SK-N-SH (cell line): Measurements from ENCODE around the gene ADCY4.

Source experiments
- CTCF ChIP-seq: fragments of 200-600 bp; sonication (generic); IDR thresholded peaks from 2 replicates; pipeline ENCODE4 v1.6.1; 2017; ENCODE audit warnings: antibody characterized with exemption, mild to moderate bottlenecking, moderate library complexity
- FOXM1 ChIP-seq: IDR thresholded peaks from 2 replicates; pipeline ENCODE4 v1.4.0; 2012; ENCODE audit warnings: low read depth, mild to moderate bottlenecking
- IRF3 ChIP-seq: fragments of 150-350 bp; IDR thresholded peaks from 2 replicates; pipeline ENCODE4 v1.6.1; 2016; ENCODE audit warnings: mild to moderate bottlenecking, low read depth, low read length
- JUND ChIP-seq: IDR thresholded peaks from 2 replicates; pipeline ENCODE4 v1.4.0; 2012
- MAX ChIP-seq: IDR thresholded peaks from 2 replicates; pipeline ENCODE4 v1.4.0; 2012; ENCODE audit warnings: low read depth
- NFIC ChIP-seq: IDR thresholded peaks from 2 replicates; pipeline ENCODE4 v1.4.0; 2012; ENCODE audit warnings: borderline replicate concordance
- POLR2AphosphoS5 ChIP-seq: IDR thresholded peaks from 2 replicates; pipeline ENCODE4 v1.6.1; 2012; ENCODE audit warnings: low read depth, low read length
- RCOR1 ChIP-seq: fragments of 150-350 bp; IDR thresholded peaks from 2 replicates; pipeline ENCODE4 v1.6.1; 2017; ENCODE audit warnings: antibody characterized with exemption, low read length
- RFX5 ChIP-seq: IDR thresholded peaks from 2 replicates; pipeline ENCODE4 v1.6.1; 2012; ENCODE audit warnings: mild to moderate bottlenecking, improper control_type of control experiment, low read length
- SIN3A ChIP-seq: IDR thresholded peaks from 2 replicates; pipeline ENCODE4 v1.6.1; 2012; ENCODE audit warnings: low read depth, mild to moderate bottlenecking, low read length, moderate library complexity, borderline replicate concordance
- TAF1 ChIP-seq: IDR thresholded peaks from 2 replicates; pipeline ENCODE4 v1.6.1; 2012; ENCODE audit warnings: low read depth, mild to moderate bottlenecking, low read length, moderate library complexity, borderline replicate concordance
- TEAD4 ChIP-seq: IDR thresholded peaks from 2 replicates; pipeline ENCODE4 v1.4.0; 2012; ENCODE audit warnings: mild to moderate bottlenecking, borderline replicate concordance; ENCODE audit not compliant: insufficient read depth
- USF2 ChIP-seq: fragments of 150-350 bp; IDR thresholded peaks from 2 replicates; pipeline ENCODE4 v1.6.1; 2017; ENCODE audit warnings: antibody characterized with exemption, low read length, low read depth, borderline replicate concordance

- TF ChIP-seq CTCF, result no peak
- TF ChIP-seq RFX5, result no peak
- TF ChIP-seq POLR2AphosphoS5, result no peak
- TF ChIP-seq SIN3A, result no peak
- TF ChIP-seq JUND, result no peak
- no peak for TF ChIP-seq MAX
- TF ChIP-seq TAF1, result no peak
- no peak for TF ChIP-seq TEAD4
- no peak for TF ChIP-seq IRF3
- TF ChIP-seq USF2, result no peak
- no peak for TF ChIP-seq FOXM1
- TF ChIP-seq NFIC, result no peak
- no peak for TF ChIP-seq RCOR1
Observed at GRCh38 chr14:24356208-24356607, 21.3 kb upstream of the ADCY4 start.
